GM19193 (cell line): ENCODE data around the gene DUT.

Source experiments
- POLR2A ChIP-seq: IDR thresholded peaks from 4 replicates; pipeline ENCODE4 v1.6.1; 2011; ENCODE audit not compliant: insufficient read depth, insufficient read length; ENCODE audit errors: extremely low read depth

DUT gene

GRCh38 chr15:48381861-48382260 lies 50.6 kb downstream of the DUT start:
- TF ChIP-seq POLR2A, result no peak

GRCh38 chr15:48383031-48383430 lies 51.8 kb downstream of the DUT start:
- no peak for TF ChIP-seq POLR2A

- no peak for TF ChIP-seq POLR2A
Measured at GRCh38 chr15:48384616-48385015, 53.4 kb downstream of the DUT start.

GRCh38 chr15:48385031-48385830 lies 54.0 kb downstream of the DUT start:
- no peak for TF ChIP-seq POLR2A

GRCh38 chr15:48388016-48388851 lies 57.0 kb downstream of the DUT start:
- no peak for TF ChIP-seq POLR2A

- TF ChIP-seq POLR2A, result no peak
Measured at GRCh38 chr15:48388910-48389309, 57.7 kb downstream of the DUT start.

GRCh38 chr15:48389691-48390143 lies 58.5 kb downstream of the DUT start:
- no peak for TF ChIP-seq POLR2A

- no peak for TF ChIP-seq POLR2A
Measured at GRCh38 chr15:48391950-48392349, 60.7 kb downstream of the DUT start.

- TF ChIP-seq POLR2A, result no peak
Measured at GRCh38 chr15:48392356-48392755, 61.1 kb downstream of the DUT start.
